OCI-LY3 (cell line): Measurements from ENCODE around the gene IDS.

ENCODE experiments used
- H2AFZ ChIP-seq: fragments of 200-600, 300-600 bp; shearing (Covaris generic); 2 replicates; pipeline ENCODE4 v1.6.0; 2014; ENCODE audit warnings: antibody characterized with exemption, low read depth, low read length
- H3K27ac ChIP-seq: fragments of 200-600, 300-600 bp; sonication (generic); 2 replicates; pipeline ENCODE4 v1.5.1; 2014; ENCODE audit warnings: mild to moderate bottlenecking, low read length, moderate library complexity, mixed read lengths
- H3K27me3 ChIP-seq: fragments of 200-600, 300-600 bp; sonication (generic); 2 replicates; pipeline ENCODE4 v1.6.1; 2014; ENCODE audit warnings: low read depth, low read length, mixed read lengths
- H3K36me3 ChIP-seq: fragments of 200-600, 300-600 bp; sonication (generic); replicated peaks from 2 replicates; pipeline ENCODE3; 2014; ENCODE audit warnings: low read depth, low read length, mixed read lengths
- H3K4me1 ChIP-seq: fragments of 300-600, 200-600 bp; sonication (generic); 2 replicates; pipeline ENCODE4 v1.6.1; 2014; ENCODE audit warnings: low read length, mixed read lengths
- H3K4me2 ChIP-seq: fragments of 200-600, 300-600 bp; sonication (generic); 2 replicates; pipeline ENCODE4 v1.6.1; 2014; ENCODE audit warnings: low read length, mixed read lengths
- H3K4me3 ChIP-seq: fragments of 300-600, 200-600 bp; sonication (generic); 2 replicates; pipeline ENCODE4 v1.5.1; 2014; ENCODE audit warnings: antibody characterized with exemption, mild to moderate bottlenecking, low read length, moderate library complexity
- H3K79me2 ChIP-seq: fragments of 300-600, 200-600 bp; shearing (Covaris generic); 2 replicates; pipeline ENCODE4 v1.6.1; 2014; ENCODE audit warnings: mild to moderate bottlenecking, low read length, mixed read lengths
- H3K9ac ChIP-seq: fragments of 300-600, 200-600 bp; shearing (Covaris generic); 2 replicates; pipeline ENCODE4 v1.6.0; 2014; ENCODE audit warnings: mild to moderate bottlenecking, low read length, moderate library complexity
- H3K9me3 ChIP-seq: fragments of 200-600, 300-600 bp; shearing (Covaris generic); 2 replicates; pipeline ENCODE4 v1.6.1; 2014; ENCODE audit warnings: low read length, mixed read lengths; ENCODE audit not compliant: insufficient read depth
- H4K20me1 ChIP-seq: fragments of 200-600, 300-600 bp; sonication (generic); 2 replicates; pipeline ENCODE4 v1.6.1; 2016; ENCODE audit warnings: low read length, mixed read lengths; ENCODE audit not compliant: insufficient read depth
- EZH2phosphoT487 ChIP-seq: fragments of 200-600 bp; shearing (Covaris generic); IDR thresholded peaks from 2 replicates; pipeline ENCODE4 v1.6.1; 2018; ENCODE audit warnings: antibody characterized with exemption, mixed run types, low read depth
- TF ChIP-seq, protein P1 (sequence below): fragments of 200-600, 300-600 bp; sonication (generic); IDR thresholded peaks from 2 replicates; pipeline ENCODE4 v1.5.1; 2014; ENCODE audit warnings: antibody characterized with exemption, low read length, low read depth

The IDS gene

DNA sequence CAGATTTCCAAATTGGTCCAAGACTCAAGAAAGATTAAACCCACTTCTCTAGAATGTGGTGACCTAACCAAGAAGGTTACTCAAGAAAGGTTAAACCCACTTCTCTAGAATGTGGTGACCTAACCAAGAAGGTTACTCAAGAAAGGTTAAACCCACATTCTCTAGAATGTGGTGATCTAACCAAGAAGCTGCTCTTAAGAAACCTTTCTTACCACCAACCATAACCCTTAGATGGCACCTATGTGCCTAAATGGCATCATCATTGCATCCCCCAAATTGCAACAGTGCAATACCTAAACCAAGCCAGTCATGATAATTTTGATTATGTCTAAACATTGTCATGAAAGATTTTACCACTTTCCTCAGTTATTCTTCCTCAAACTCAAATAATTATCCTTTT is 49.2 kb downstream of the IDS start:
- Histone ChIP-seq H3K4me1 (no peaks in the 10 kb centered on the region), H3K36me3 (no peaks in the 10 kb centered on the region), H2AFZ (no peak overlapping the region), H3K79me2 (no peaks in the 10 kb centered on the region), H3K27me3 (no peaks in the 10 kb centered on the region), H3K9me3 (no peaks in the 10 kb centered on the region), H3K4me3 (no peak overlapping the region), H3K9ac (no peak overlapping the region), H3K27ac (no peak overlapping the region), H4K20me1 (no peaks in the 10 kb centered on the region), H3K4me2 (no peak overlapping the region)
- TF ChIP-seq, protein P1, sequence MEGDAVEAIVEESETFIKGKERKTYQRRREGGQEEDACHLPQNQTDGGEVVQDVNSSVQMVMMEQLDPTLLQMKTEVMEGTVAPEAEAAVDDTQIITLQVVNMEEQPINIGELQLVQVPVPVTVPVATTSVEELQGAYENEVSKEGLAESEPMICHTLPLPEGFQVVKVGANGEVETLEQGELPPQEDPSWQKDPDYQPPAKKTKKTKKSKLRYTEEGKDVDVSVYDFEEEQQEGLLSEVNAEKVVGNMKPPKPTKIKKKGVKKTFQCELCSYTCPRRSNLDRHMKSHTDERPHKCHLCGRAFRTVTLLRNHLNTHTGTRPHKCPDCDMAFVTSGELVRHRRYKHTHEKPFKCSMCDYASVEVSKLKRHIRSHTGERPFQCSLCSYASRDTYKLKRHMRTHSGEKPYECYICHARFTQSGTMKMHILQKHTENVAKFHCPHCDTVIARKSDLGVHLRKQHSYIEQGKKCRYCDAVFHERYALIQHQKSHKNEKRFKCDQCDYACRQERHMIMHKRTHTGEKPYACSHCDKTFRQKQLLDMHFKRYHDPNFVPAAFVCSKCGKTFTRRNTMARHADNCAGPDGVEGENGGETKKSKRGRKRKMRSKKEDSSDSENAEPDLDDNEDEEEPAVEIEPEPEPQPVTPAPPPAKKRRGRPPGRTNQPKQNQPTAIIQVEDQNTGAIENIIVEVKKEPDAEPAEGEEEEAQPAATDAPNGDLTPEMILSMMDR: no peak
- TF ChIP-seq EZH2phosphoT487: no peak

DNA sequence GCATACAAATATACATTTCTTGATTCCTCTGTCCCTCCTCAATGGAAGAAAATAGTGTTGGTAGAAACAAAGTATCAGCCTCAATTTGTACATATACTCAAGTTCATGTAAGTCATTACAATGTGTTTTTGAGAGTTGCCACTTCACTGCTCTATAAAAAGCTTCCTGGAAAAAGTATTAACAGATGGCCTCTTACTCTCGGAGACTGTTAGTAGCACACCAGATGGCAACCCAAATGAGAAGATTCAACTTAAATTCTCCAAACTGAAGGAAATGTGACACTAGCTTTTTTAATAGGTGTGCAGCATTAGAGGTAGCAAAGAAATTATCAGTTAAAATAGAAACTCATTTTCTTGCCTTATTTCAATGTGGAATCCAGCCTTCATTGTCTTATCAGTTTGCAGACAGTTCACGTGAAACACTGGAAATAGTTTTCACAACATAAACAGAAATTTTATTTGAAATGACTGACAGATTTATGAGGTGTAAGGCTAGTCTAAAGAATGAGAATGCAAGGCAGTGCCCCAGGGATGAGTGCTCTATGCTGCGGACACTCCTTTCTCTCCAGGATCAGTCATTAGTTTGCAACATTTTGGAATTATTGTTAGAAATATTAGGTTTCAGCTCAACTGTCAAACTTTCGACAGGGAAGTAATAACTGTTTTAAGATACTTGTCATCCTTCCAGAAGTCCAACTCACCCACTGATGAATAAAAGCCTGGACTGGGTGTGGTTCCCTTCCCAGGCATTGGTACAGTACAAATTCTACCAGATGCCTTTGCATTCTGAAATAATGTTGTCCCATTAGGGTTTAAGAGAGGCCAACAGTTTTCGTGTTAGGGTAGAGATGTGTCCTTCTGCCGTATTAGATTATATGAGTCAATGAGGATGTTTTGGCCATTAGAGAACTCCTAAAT is 50.9 kb downstream of the IDS start:
- TF ChIP-seq, protein P1: no peak
- no peak for TF ChIP-seq EZH2phosphoT487
- H4K20me1 ChIP-seq: no peaks in the 10 kb centered on the region
- no peak overlapping the region for H3K27ac ChIP-seq
- no peak overlapping the region for H3K4me3 ChIP-seq
- no peaks in the 10 kb centered on the region for H3K27me3 ChIP-seq
- no peaks in the 10 kb centered on the region for H3K9me3 ChIP-seq
- H3K9ac ChIP-seq: no peak overlapping the region
- H2AFZ ChIP-seq: no peak overlapping the region
- no peaks in the 10 kb centered on the region for H3K79me2 ChIP-seq
- no peak overlapping the region for H3K4me2 ChIP-seq
- H3K4me1 ChIP-seq: no peaks in the 10 kb centered on the region
- H3K36me3 ChIP-seq: no peaks in the 10 kb centered on the region

DNA sequence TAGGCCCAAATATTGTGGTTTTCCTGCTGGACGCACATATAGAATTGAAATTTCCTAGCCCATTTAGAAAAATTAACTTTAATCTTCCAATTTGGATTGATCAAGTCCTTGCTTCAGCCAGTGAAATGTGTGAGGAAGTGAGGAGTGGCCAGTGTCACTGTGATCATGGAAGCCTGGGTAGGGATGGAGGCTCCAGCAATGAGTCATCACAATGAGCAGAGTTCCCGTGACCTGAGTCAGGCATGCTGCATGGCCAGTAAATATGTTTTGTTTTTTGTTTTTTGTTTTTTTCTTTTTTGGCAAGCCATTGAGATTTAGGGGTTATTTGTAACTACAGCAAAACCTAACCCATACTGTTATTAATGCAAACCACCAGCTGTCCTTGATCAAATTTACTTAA is 52.1 kb downstream of the IDS start:
- H3K4me1 ChIP-seq: no peaks in the 10 kb centered on the region
- no peak overlapping the region for H3K27ac ChIP-seq

DNA sequence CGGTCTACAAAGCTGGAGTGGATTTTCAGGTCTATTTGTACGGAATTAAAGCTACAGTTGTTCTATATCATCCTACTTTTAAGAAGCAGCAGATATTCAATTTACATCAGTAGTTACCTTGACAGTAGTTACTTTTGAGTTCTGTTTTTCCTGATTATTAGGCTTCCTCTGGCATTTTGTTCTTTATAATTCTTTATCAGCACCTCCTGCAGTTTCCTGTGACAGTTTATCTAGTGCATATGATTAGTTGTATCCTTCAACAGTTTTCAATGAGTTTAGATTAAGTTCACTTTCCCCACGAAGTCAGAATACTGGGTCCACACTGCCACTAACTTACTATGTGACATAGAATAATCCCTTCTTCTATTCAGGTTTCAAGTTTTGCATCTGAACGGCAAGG is 71.7 kb downstream of the IDS start:
- Histone ChIP-seq H3K4me2 (no peak overlapping the region), H3K4me1 (no peaks in the 10 kb centered on the region), H3K79me2 (no peaks in the 10 kb centered on the region), H3K36me3 (no peaks in the 10 kb centered on the region), H2AFZ (no peak overlapping the region), H3K9ac (no peak overlapping the region), H4K20me1 (no peaks in the 10 kb centered on the region), H3K27ac (no peak overlapping the region), H3K9me3 (no peaks in the 10 kb centered on the region), H3K27me3 (no peaks in the 10 kb centered on the region), H3K4me3 (no peak overlapping the region)
- TF ChIP-seq EZH2phosphoT487: no peak
- TF ChIP-seq, protein P1: no peak

More for the DNA sequence above, 52.1 kb downstream of the IDS start:
- Histone ChIP-seq H3K4me2 (no peak overlapping the region), H3K36me3 (no peaks in the 10 kb centered on the region), H4K20me1 (no peaks in the 10 kb centered on the region), H3K9me3 (no peaks in the 10 kb centered on the region), H3K27me3 (no peaks in the 10 kb centered on the region), H3K4me3 (no peak overlapping the region), H2AFZ (no peak overlapping the region), H3K9ac (no peak overlapping the region), H3K79me2 (no peaks in the 10 kb centered on the region)
- no peak for TF ChIP-seq EZH2phosphoT487
- TF ChIP-seq, protein P1: no peak
